Brain microvascular endothelial cell (primary cell): ENCODE measurements around the gene KIAA0040.

Source experiments
- DNase-seq: peaks from one replicate; pipeline ENCODE4 v3.0.0-alpha.2; 2020
- H3K27ac ChIP-seq: fragments of 250-450 bp; sonication (Bioruptor Pico); 2 replicates; pipeline ENCODE4 v1.5.1; 2020; ENCODE audit warnings: mild to moderate bottlenecking, moderate library complexity
- H3K27me3 ChIP-seq: fragments of 250-450 bp; sonication (Bioruptor Pico); replicated peaks from 2 replicates; pipeline ENCODE4 v1.5.1; 2020; ENCODE audit warnings: mild to moderate bottlenecking
- H3K36me3 ChIP-seq: fragments of 250-450 bp; sonication (Bioruptor Pico); replicated peaks from 2 replicates; pipeline ENCODE4 v1.5.1; 2020; ENCODE audit warnings: mild to moderate bottlenecking
- H3K4me3 ChIP-seq: 2 replicates; pipeline ENCODE4 v1.5.1; 2011; ENCODE audit warnings: low read depth, mild to moderate bottlenecking, control low read depth, low read length, moderate library complexity
- CTCF ChIP-seq: IDR thresholded peaks from 2 replicates; pipeline ENCODE4 v1.5.1; 2011; ENCODE audit warnings: low read depth, mild to moderate bottlenecking, moderate library complexity, low read length, control low read depth, inconsistent platforms; ENCODE audit errors: missing control alignments
- in situ Hi-C: cut with HindIII; loops from 2 replicates; pipeline ENCODE4 v1.10.0; 2017; ENCODE audit warnings: low sequenced_read_pairs, low pct_ligation_motif_present

KIAA0040 gene

GRCh38 chr1:175158170-175158591, 34.4 kb downstream of the KIAA0040 start:
- no peak for DNase-seq
- TF ChIP-seq CTCF: no peak
- in situ Hi-C loops: no loop called here
- Histone ChIP-seq H3K4me3 (no peak overlapping the region), H3K36me3 (no peaks in the 10 kb centered on the region), H3K27me3 (no peaks in the 10 kb centered on the region), H3K27ac (no peak overlapping the region)

DNA sequence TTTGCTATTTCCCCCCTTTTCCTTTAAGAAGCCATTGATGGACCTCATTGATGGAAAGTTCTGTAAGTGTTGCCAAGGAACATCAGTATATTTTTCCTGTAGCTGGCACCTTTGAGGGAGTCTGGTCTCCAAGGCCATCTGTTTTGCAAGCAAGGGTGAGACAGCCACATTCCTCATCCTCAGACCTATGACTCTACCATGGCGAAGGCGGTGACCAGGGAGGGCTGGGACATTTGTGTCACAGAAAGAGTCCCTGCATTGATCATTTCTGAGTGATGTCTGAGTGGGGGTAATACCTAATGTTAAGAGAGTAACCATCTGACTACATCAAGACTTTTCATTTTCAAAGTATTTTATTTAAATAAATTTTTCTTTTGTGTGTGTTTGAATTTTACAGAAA, 35.4 kb downstream of the KIAA0040 start:
- H3K27ac ChIP-seq: no peak overlapping the region
- no peak for TF ChIP-seq CTCF
- in situ Hi-C loops: no loop called here
- no peaks in the 10 kb centered on the region for H3K27me3 ChIP-seq
- no peak overlapping the region for H3K4me3 ChIP-seq
- DNase-seq: no peak
- no peaks in the 10 kb centered on the region for H3K36me3 ChIP-seq

- in situ Hi-C loops: no loop called here
- no peak for DNase-seq
- no peak for TF ChIP-seq CTCF
- H3K4me3 ChIP-seq: no peak overlapping the region
- no peaks in the 10 kb centered on the region for H3K27me3 ChIP-seq
- no peaks in the 10 kb centered on the region for H3K36me3 ChIP-seq
- no peak overlapping the region for H3K27ac ChIP-seq
Measured at GRCh38 chr1:175155936-175156335, 36.6 kb downstream of the KIAA0040 start.

DNA sequence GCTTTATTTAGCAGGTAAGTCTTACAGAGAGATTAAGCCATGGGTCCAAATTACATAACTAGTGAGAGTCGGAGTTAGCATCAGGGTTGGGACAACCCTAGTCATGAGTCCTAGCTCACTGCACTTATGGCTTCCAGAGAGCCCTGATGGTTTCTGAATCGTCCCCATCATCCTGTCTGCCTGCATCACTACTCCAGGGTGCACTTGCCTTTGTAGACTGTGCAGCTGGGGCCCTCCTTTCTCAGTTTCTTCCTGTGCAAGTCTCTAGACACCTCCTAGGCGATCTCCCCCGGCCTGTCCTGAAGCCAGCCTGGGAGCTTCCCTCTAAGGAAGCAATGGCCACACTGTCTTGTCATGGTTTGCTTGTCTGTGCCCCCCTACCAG, 37.1 kb downstream of the KIAA0040 start:
- H3K36me3 ChIP-seq: no peaks in the 10 kb centered on the region
- TF ChIP-seq CTCF: no peak
- H3K4me3 ChIP-seq: no peak overlapping the region
- H3K27ac ChIP-seq: no peak overlapping the region
- no peaks in the 10 kb centered on the region for H3K27me3 ChIP-seq
- in situ Hi-C loops: no loop called here
- no peak for DNase-seq

- H3K36me3 ChIP-seq: no peaks in the 10 kb centered on the region
- in situ Hi-C loops: no loop called here
- H3K27ac ChIP-seq: no peak overlapping the region
- H3K27me3 ChIP-seq: no peaks in the 10 kb centered on the region
- peak; percentile 91 for TF ChIP-seq CTCF
- no peak for DNase-seq
- H3K4me3 ChIP-seq: no peak overlapping the region
Measured at GRCh38 chr1:175154629-175155472, 37.7 kb downstream of the KIAA0040 start.
